Calu3 (cell line): ENCODE data around the gene SEMA3B. TPM values are rescaled to one million over a fixed set of nuclear protein-coding genes. Genes with fewer than 3 reads are reported as not detected.

Source experiments
- BruUV-seq: library from RNA; stranded (reverse); fragments of 400-500 nt; replicated peaks from 2 replicates; lab custom pipeline; 2021; lab: Mats Ljungman, UMichigan
- CTCF ChIA-PET: fragments of 300-600 bp; sonication (Branson Sonifier 250); formaldehyde crosslinking; loops from one replicate; lab custom pipeline; 2022; ENCODE audit warnings: antibody characterized with exemption; lab: Charles Lee
- DNase-seq: peaks from one replicate; pipeline ENCODE4 v3.0.0; 2022
- H3K27ac Mint-ChIP-seq: one replicate; pipeline ENCODE4 v1.8.0; 2022; ENCODE audit warnings: mixed read lengths; ENCODE audit not compliant: unreplicated experiment
- H3K27me3 Mint-ChIP-seq: one replicate; pipeline ENCODE4 v1.8.0; 2022; ENCODE audit warnings: mixed read lengths; ENCODE audit not compliant: unreplicated experiment
- H3K36me3 Mint-ChIP-seq: one replicate; pipeline ENCODE4 v1.8.0; 2022; ENCODE audit warnings: mild to moderate bottlenecking, moderate library complexity, mixed read lengths; ENCODE audit not compliant: insufficient read depth, unreplicated experiment
- H3K4me1 Mint-ChIP-seq: one replicate; pipeline ENCODE4 v1.8.0; 2022; ENCODE audit warnings: mild to moderate bottlenecking, low read depth, mixed read lengths; ENCODE audit not compliant: unreplicated experiment
- H3K4me3 Mint-ChIP-seq: one replicate; pipeline ENCODE4 v1.8.0; 2022; ENCODE audit warnings: mild to moderate bottlenecking, low read depth, moderate library complexity, mixed read lengths; ENCODE audit not compliant: unreplicated experiment
- H3K9me3 Mint-ChIP-seq: one replicate; pipeline ENCODE4 v1.8.0; 2022; ENCODE audit warnings: low read depth, mixed read lengths; ENCODE audit not compliant: unreplicated experiment
- intact Hi-C: fragments of 100-400 bp; cut with micrococcal nuclease; formaldehyde crosslinking; loops from one replicate; pipeline ENCODE4 v1.10.0; 2022; ENCODE audit not compliant: unreplicated experiment
- total RNA-seq: library from RNA; stranded (reverse); gene quantifications from 2 replicates; pipeline ENCODE4 v1.2.3, GENCODE V29; 2022
- TF ChIP-seq, protein P1 (sequence below): fragments of 200-600 bp; IDR thresholded peaks from one replicate; pipeline ENCODE4 v1.8.0; 2022; ENCODE audit warnings: antibody characterized with exemption; ENCODE audit not compliant: unreplicated experiment

The SEMA3B gene
- total RNA-seq, 1 experiment from 2014 or later, result 20.3 TPM

DNA sequence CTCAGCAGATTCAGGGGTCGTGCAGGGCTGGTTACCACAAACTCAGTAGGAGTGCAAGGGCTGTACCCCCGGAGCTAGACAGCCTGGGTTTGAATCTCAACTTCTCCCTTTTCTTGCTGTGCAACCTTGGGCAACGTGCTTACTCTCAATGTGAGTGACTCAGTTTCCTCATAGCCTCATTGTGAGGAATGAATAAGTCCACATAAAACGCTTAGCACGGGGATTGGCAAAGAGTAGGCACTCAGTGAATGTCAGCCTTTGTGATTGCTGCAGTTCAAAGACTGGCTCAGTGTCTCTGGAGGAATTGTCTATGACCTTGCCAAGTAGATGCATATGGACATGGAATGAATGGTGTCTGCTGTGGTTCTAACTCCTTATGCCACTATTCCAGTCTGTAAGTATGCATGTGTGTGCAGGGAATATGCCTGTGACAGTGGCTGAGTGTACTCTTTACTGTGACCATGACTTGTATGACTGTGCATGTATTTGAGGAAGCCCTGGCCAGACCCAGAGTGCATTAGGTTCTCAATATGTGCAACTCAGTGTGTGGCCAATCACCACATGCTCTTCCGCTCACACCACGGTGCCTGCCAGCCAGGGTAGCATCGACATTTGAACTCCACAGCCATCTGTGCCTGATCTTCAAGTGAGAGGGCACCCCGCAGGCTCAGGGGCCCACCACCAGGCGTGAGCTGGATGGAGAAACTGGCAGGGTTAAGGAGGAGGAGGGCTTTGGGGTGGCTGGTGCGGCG lies 31.2 kb downstream of the SEMA3B start:
- intact Hi-C loops, result no loop called here
- Mint-ChIP-seq H3K36me3 (peaks cover 28% of the 10 kb centered on the region), H3K27me3 (no peaks in the 10 kb centered on the region), H3K4me1 (peaks cover 24% of the 10 kb centered on the region), H3K4me3 (peak overlapping the region; percentile 96), H3K9me3 (no peaks in the 10 kb centered on the region), H3K27ac (peak overlapping the region; percentile 85)
- TSS peak; percentile 96 for BruUV-seq
- CTCF ChIA-PET, result interaction anchor here (0.8 to 1.6 kb wide), 6 partner anchors 17 to 74 kb away, joined by 3 to 6 read pairs (median 4); no protein-coding TSS in a partner anchor
- TF ChIP-seq, protein P1, sequence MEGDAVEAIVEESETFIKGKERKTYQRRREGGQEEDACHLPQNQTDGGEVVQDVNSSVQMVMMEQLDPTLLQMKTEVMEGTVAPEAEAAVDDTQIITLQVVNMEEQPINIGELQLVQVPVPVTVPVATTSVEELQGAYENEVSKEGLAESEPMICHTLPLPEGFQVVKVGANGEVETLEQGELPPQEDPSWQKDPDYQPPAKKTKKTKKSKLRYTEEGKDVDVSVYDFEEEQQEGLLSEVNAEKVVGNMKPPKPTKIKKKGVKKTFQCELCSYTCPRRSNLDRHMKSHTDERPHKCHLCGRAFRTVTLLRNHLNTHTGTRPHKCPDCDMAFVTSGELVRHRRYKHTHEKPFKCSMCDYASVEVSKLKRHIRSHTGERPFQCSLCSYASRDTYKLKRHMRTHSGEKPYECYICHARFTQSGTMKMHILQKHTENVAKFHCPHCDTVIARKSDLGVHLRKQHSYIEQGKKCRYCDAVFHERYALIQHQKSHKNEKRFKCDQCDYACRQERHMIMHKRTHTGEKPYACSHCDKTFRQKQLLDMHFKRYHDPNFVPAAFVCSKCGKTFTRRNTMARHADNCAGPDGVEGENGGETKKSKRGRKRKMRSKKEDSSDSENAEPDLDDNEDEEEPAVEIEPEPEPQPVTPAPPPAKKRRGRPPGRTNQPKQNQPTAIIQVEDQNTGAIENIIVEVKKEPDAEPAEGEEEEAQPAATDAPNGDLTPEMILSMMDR, result no peak
- no peak for DNase-seq

DNA sequence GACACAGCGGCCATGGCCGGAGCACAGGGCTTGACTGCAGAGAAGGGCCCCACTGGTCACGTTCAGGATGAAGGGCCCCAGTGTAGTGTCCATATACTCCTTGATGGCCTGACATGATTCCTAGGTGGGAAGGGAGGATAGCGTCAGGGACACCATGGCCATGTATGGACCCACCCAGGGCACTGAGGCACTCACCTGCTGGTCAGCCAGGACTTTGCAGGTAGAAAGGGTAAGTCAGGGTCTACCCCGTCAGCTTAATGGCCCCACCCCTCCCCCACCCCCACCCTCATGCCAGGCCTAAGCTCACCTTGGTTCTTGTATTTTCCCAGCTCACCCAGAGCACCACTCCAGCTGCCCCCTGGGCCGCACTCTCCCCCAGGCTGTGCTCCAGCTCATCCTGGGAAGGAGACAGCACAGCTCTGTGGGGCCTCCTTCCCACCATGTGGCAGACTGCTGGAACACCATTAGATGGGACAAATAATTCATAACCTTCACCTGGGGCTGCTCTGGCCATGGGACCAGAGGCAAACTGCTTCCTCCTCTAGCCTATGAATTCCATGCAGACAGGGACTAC lies 31.8 kb downstream of the SEMA3B start:
- Mint-ChIP-seq H3K36me3 (peaks cover 28% of the 10 kb centered on the region), H3K9me3 (no peaks in the 10 kb centered on the region), H3K27ac (peak overlapping the region; percentile 85), H3K27me3 (no peaks in the 10 kb centered on the region), H3K4me1 (peaks cover 24% of the 10 kb centered on the region), H3K4me3 (peak overlapping the region; percentile 96)
- DNase-seq, result no peak
- CTCF ChIA-PET, result no interaction called here
- TF ChIP-seq, protein P1, result no peak
- BruUV-seq, result no TSS peak
- intact Hi-C loops, result no loop called here

DNA sequence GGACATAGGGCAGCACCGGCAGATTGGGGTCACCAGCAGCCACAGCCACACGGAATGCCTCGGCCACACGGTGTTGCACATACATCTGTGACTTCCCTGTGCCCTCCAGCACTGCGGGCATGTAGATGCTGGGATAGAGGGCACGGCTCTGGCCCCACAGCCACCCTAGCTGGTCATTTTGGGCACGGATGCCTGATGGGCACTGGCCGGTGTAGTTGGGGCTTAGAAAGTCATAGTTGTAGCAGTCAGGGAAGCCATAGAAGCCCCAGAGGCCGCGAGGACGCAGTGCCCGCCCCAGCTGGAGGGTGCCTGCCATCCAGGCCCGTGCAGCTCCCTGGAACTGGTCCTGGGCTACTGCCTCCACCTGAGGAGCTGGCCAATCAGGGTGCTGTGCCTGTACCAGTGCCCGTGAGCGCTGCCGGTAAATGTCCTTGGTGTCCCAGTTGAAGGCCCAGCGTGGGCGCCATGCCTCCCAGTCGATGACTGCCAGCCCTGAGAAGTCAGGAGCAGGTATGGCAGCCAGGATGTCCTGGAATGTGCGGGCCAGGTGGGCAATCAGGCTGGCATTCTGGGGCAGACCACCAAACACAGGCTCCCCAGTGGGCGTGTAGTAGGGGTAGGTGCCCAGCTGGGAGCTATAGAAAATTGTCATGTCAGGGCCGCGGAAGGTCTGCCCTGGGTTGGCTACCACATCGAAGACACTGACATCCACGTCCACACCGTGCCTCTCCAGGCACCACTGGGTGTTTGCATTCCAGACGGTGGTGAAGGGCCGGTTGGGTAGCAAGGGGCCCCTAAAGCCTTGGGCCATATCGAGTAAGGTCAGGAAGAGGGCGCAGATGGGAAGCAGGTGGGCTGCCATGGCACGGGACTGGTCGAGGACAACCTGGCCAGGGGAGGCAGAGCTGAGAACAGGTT lies 33.4 kb downstream of the SEMA3B start:
- intact Hi-C loops, result no loop called here
- H3K4me1 Mint-ChIP-seq, result peaks cover 24% of the 10 kb centered on the region
- DNase-seq, result no peak
- H3K36me3 Mint-ChIP-seq, result peaks cover 28% of the 10 kb centered on the region
- TF ChIP-seq, protein P1, result no peak
- BruUV-seq, result no TSS peak
- H3K27me3 Mint-ChIP-seq, result no peaks in the 10 kb centered on the region
- H3K4me3 Mint-ChIP-seq, result no peak overlapping the region
- no peak overlapping the region for H3K27ac Mint-ChIP-seq
- CTCF ChIA-PET, result interaction anchor here (0.8 to 1.2 kb wide), 2 partner anchors 15 to 22 kb away, joined by 3 to 7 read pairs; no protein-coding TSS in a partner anchor
- no peaks in the 10 kb centered on the region for H3K9me3 Mint-ChIP-seq
